Measurements from ENCODE around the gene SYCE1L. TPM values are rescaled to one million over a fixed set of nuclear protein-coding genes. Genes with fewer than 3 reads are reported as not detected.

Gene SYCE1L
- total and polyA plus RNA-seq, 9 of the 15 experiments (the other 6 are each of a cell fraction or from before 2014, with no cell fraction given), result 0.54 to 2.7 (median 1.1) TPM; not detected in 5

DNA sequence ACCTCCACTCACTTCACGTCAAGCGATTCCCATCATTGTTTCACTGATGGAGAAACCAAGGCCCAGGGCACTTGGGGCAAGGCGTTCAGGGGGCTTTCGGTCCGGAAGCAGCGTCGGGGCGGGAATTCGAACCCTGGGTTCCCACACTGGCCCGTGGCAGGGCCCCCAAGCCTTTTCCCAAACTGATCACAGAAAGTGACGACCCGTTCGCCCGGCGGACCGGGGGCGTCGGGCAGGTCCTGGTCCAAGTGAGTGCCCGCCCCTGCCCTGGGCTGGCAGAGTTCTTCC, 9.1 kb upstream of the SYCE1L start (continued):
- no peak for TF ChIP-seq ZHX1 (conservative IDR thresholded peaks at IDR 0.05; ENCODE audit: low read length)
- TF ChIP-seq NR4A1 (CRISPR knock-in tag; IDR thresholded peaks at IDR 0.05), result no peak
- 0 out of 2 replicates have a peak, but pooled peaks have one; percentile 52 for TF ChIP-seq NR4A1 (tag; IDR thresholded peaks at IDR 0.05)
- 0 out of 2 replicates have a peak, but pooled peaks have one; percentile 53 for TF ChIP-seq CBFB (CRISPR knock-in tag; IDR thresholded peaks at IDR 0.05)
- TF ChIP-seq ZNF830 (CRISPR knock-in tag; IDR thresholded peaks at IDR 0.05), result 0 out of 2 replicates have a peak, but pooled peaks have one; percentile 33

DNA sequence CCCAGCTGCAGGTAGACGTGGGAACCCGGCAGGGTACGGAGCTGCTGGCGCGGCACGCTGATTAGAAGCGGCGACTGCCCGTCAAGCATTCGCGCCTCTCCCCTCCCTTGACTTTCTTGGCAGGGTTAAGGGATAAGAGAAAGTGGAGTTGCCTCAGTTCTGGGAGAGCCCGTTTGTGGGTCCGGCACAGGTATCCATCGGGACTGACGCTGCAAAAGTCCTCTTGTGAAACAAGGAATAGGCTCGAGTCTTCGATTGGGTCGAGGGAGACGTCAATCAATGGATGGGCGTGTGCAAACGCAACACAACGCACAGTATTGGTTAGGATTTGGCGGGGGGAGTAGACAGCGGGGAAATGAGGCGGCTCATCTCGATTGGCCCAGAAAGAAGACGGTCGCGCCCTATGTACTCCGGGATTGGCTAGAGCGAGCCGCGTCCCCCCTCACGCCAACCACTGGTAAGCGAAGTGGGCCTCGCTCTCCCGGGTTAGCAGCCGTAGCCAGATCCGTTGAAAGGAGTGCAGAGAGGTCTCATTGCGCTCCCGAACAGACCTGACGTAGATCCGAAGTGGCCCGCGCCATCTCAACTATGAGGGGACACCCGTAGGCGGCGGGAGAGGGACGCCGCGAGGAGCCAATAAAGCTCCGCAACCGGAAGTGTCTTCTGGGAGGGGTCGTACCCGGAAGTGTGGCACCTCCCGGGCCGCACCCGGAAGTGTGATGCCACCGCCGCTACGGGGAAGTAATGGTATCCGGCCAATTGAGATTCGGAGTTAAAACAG, 8.5 kb upstream of the SYCE1L start, which contains the start of gene MON1B:
Gene MON1B (plus strand): TSS at position 713 of the 781 bp plus-strand sequence. CDS start 296 bp downstream, outside the sequence.
- Histone ChIP-seq H3K4me1 (replicated peaks in 1 of 2; ENCODE audit: control insufficient read depth in 2 of 2, insufficient read depth in 2 of 2, low read length in 2 of 2) (peaks cover 9 to 17% of the 10 kb centered on the region in 2 experiments; a peak in 3 of 5 replicates), H3K4me2 (ENCODE audit: insufficient read depth, low read length) (peak within 1 kb of the TSS; percentile 83), H3K9me3 (replicated peaks; ENCODE audit: control insufficient read depth, insufficient read depth, low read depth, low read length) (no peaks in the 10 kb centered on the region), H3K4me3 (peak within 1 kb of the TSS; percentile 84), H3K9me1 (ENCODE audit: control insufficient read depth, insufficient read depth, low read length) (peaks cover 3% of the 10 kb centered on the region), H2AFZ (ENCODE audit: low read depth, low read length) (peak within 1 kb of the TSS; percentile 98), H4K20me1 (replicated peaks; ENCODE audit: control insufficient read depth, insufficient read depth, low read length) (no peaks in the 10 kb centered on the region), H3K36me3 (ENCODE audit: control insufficient read depth, insufficient read depth, low read length) (peaks cover 33% of the 10 kb centered on the region; the same call in 2 of the 3 replicates), H3K9ac (ENCODE audit: insufficient read depth in 1 of 2, low read depth in 2 of 2, low read length in 2 of 2) (peak within 1 kb of the TSS; percentile 95 to 96), H3K27ac (ENCODE audit: extremely low read depth, low read depth, low read length) (peak within 1 kb of the TSS; percentile 99), H3K27me3 (ENCODE audit: control insufficient read depth in 2 of 2, insufficient read depth in 2 of 2, low read length in 2 of 2) (no peaks in the 10 kb centered on the region), H3K79me2 (ENCODE audit: control insufficient read depth, insufficient read depth, low read length) (peaks cover 23% of the 10 kb centered on the region)
- ChIA-PET CTCF (ENCODE audit: low intra/inter-chr PET ratio) (no interaction called here), POLR2A (interaction anchor here (0.6 to 1.6 kb wide), 8 partner anchors 9 to 1758 kb away, joined by 3 to 5 read pairs (median 3); no protein-coding TSS in a partner anchor)
- DNase-seq (ENCODE audit: extremely low read depth in 1 of 4, low spot score in 3 of 4) (peak; percentile 95 to 99 (median 96)), ATAC-seq (peak; percentile 99), FAIRE-seq (peak; percentile 100)
- in situ Hi-C loops (cut with MboI) (loop anchor here (25.0 kb wide), 2 partner anchors 1553 to 1978 kb away; partner anchors contain the start of genes CTRB1, CTRB2, KARS1 and TERF2IP), intact Hi-C loops (cut with micrococcal nuclease) (no loop called here)
- WGBS (ENCODE audit: insufficient coverage, low coverage, missing lambda C conversion rate), result under 1% methylated on average over 62 of the region's 63 CpGs
- no TSS peak for BruUV-seq (replicated peaks)
- TF ChIP-seq JUND (IDR thresholded peaks at IDR 0.05; ENCODE audit: borderline replicate concordance, low read depth, low read length) (no peak), JUND (tag; IDR thresholded peaks at IDR 0.05; ENCODE audit: borderline replicate concordance, low read depth, low read length) (no peak), ARHGAP35 (IDR thresholded peaks at IDR 0.05; ENCODE audit: partially characterized antibody) (no peak), PRDM10 (IDR thresholded peaks at IDR 0.05; ENCODE audit: partially characterized antibody) (peak; percentile 51), SRF (CRISPR knock-in tag; IDR thresholded peaks at IDR 0.05) (peak in 1 of 2 experiments; percentile 33; a peak in 1 of 4 replicates), THAP7 (CRISPR knock-in tag; IDR thresholded peaks at IDR 0.05) (peak; percentile 97), HLTF (IDR thresholded peaks at IDR 0.05) (no peak)
- TF ChIP-seq, protein P1, sequence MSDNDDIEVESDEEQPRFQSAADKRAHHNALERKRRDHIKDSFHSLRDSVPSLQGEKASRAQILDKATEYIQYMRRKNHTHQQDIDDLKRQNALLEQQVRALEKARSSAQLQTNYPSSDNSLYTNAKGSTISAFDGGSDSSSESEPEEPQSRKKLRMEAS (CRISPR knock-in tag; IDR thresholded peaks at IDR 0.05), result no peak

All from K562 (cell line).